IMR-90 (cell line): ENCODE data around the gene CBFA2T3. TPM values are rescaled to one million over a fixed set of nuclear protein-coding genes. Genes with fewer than 3 reads are reported as not detected.

ENCODE experiments used
- ATAC-seq: fragments of 200-7000 bp; cut with Tn5 transposase; 2 replicates; pipeline ENCODE4 v1.9.1; 2020; ENCODE audit warnings: low read depth, mild to moderate bottlenecking, moderate library complexity
- BruUV-seq: library from RNA; stranded (reverse); fragments of 400-500 nt; replicated peaks from 2 replicates; lab custom pipeline; 2021; lab: Mats Ljungman, UMichigan
- CTCF ChIA-PET: fragments of 300-600 bp; formaldehyde crosslinking; extraction: SDS; loops from one replicate; lab custom pipeline; 2021; ENCODE audit warnings: antibody characterized with exemption; lab: Yijun Ruan, JAX
- POLR2A ChIA-PET: fragments of 300-600 bp; sonication (Branson Sonifier 250); formaldehyde crosslinking; loops from one replicate; lab custom pipeline; 2022; ENCODE audit warnings: antibody characterized with exemption; ENCODE audit not compliant: unreplicated experiment; lab: Charles Lee
- DNase-seq: peaks from one replicate; pipeline ENCODE4 v3.0.0; 2013
- H2AFZ ChIP-seq: replicated peaks from 2 replicates; pipeline ENCODE3; 2013; ENCODE audit warnings: low read length, mild to moderate bottlenecking; ENCODE audit not compliant: poor library complexity
- H2AK5ac ChIP-seq: 2 replicates; pipeline ENCODE4 v1.6.1; 2013; ENCODE audit warnings: low read depth, low read length, inconsistent platforms
- H2AK9ac ChIP-seq: replicated peaks from 2 replicates; pipeline ENCODE3; 2013; ENCODE audit warnings: mild to moderate bottlenecking, low read depth, low read length, moderate library complexity; ENCODE audit not compliant: poor library complexity
- H2BK120ac ChIP-seq: 2 replicates; pipeline ENCODE4 v1.6.1; 2013; ENCODE audit warnings: low read depth, low read length, inconsistent platforms
- H2BK15ac ChIP-seq: 3 replicates; pipeline ENCODE4 v1.6.1; 2013; ENCODE audit warnings: low read depth, low read length, inconsistent platforms
- H2BK20ac ChIP-seq: 2 replicates; pipeline ENCODE4 v1.6.1; 2013; ENCODE audit warnings: low read depth, mild to moderate bottlenecking, inconsistent platforms, low read length, moderate library complexity
- H2BK5ac ChIP-seq: 2 replicates; pipeline ENCODE4 v1.6.1; 2013; ENCODE audit warnings: mild to moderate bottlenecking, low read depth, low read length, inconsistent platforms; ENCODE audit not compliant: poor library complexity, severe bottlenecking
- H3K14ac ChIP-seq: replicated peaks from 2 replicates; pipeline ENCODE4 v1.6.1; 2013; ENCODE audit warnings: low read depth, low read length, inconsistent platforms
- H3K18ac ChIP-seq: 2 replicates; pipeline ENCODE4 v1.6.1; 2013; ENCODE audit warnings: low read depth, low read length, control low read depth
- H3K23ac ChIP-seq: 2 replicates; pipeline ENCODE4 v1.6.1; 2013; ENCODE audit warnings: low read depth, low read length, inconsistent platforms
- H3K27ac ChIP-seq: 2 replicates; pipeline ENCODE4 v1.5.1; 2013; ENCODE audit warnings: mild to moderate bottlenecking, control low read depth, low read length; ENCODE audit not compliant: insufficient read depth
- H3K27me3 ChIP-seq: 2 replicates; pipeline ENCODE4 v1.6.1; 2013; ENCODE audit warnings: low read length; ENCODE audit not compliant: control insufficient read depth, insufficient read depth
- H3K36me3 ChIP-seq: 2 replicates; pipeline ENCODE4 v1.6.1; 2013; ENCODE audit warnings: low read length, mixed read lengths; ENCODE audit not compliant: control insufficient read depth, insufficient read depth
- H3K4ac ChIP-seq: 2 replicates; pipeline ENCODE4 v1.6.1; 2013; ENCODE audit warnings: low read depth, low read length, inconsistent platforms
- H3K4me1 ChIP-seq: 2 replicates; pipeline ENCODE4 v1.6.1; 2013; ENCODE audit warnings: low read length, mixed read lengths; ENCODE audit not compliant: control insufficient read depth, insufficient read depth
- H3K4me2 ChIP-seq: 2 replicates; pipeline ENCODE4 v1.6.1; 2013; ENCODE audit warnings: low read depth, mild to moderate bottlenecking, control low read depth, low read length, moderate library complexity
- H3K4me3 ChIP-seq: 2 replicates; pipeline ENCODE4 v1.5.1; 2013; ENCODE audit warnings: low read depth, mild to moderate bottlenecking, control low read depth, low read length, moderate library complexity; ENCODE audit not compliant: insufficient read depth
- H3K56ac ChIP-seq: 2 replicates; pipeline ENCODE4 v1.6.1; 2013; ENCODE audit warnings: low read length, inconsistent platforms; ENCODE audit not compliant: insufficient read depth; ENCODE audit errors: extremely low read depth
- H3K79me1 ChIP-seq, 2 experiments: 2 replicates each; pipeline ENCODE4 v1.6.1; 2013; ENCODE audit warnings: low read length in 2 of 2, inconsistent platforms in 1 of 2, low read depth in 1 of 2
- H3K9ac ChIP-seq: 2 replicates; pipeline ENCODE4 v1.6.1; 2013; ENCODE audit warnings: low read depth, low read length, control low read depth
- H3K9me1 ChIP-seq: 2 replicates; pipeline ENCODE4 v1.6.1; 2013; ENCODE audit warnings: low read length, inconsistent platforms; ENCODE audit not compliant: insufficient read depth
- H3K9me3 ChIP-seq: 2 replicates; pipeline ENCODE4 v1.6.1; 2013; ENCODE audit warnings: low read length; ENCODE audit not compliant: control insufficient read depth, insufficient read depth
- H4K20me1 ChIP-seq: 2 replicates; pipeline ENCODE4 v1.6.1; 2013; ENCODE audit warnings: low read length, inconsistent platforms; ENCODE audit not compliant: insufficient read depth
- H4K5ac ChIP-seq: 2 replicates; pipeline ENCODE4 v1.6.1; 2013; ENCODE audit warnings: mild to moderate bottlenecking, low read depth, low read length, control low read depth
- H4K8ac ChIP-seq, 2 experiments: 2 replicates each; pipeline ENCODE4 v1.6.1; 2013; ENCODE audit warnings: low read depth in 2 of 2, low read length in 2 of 2, control low read depth in 1 of 2, inconsistent platforms in 1 of 2
- H4K91ac ChIP-seq: 2 replicates; pipeline ENCODE4 v1.6.1; 2013; ENCODE audit warnings: low read depth, low read length, inconsistent platforms; ENCODE audit not compliant: insufficient read depth
- BHLHE40 ChIP-seq: fragments of 150-350 bp; IDR thresholded peaks from 2 replicates; pipeline ENCODE4 v1.6.1; 2016; ENCODE audit warnings: mild to moderate bottlenecking, low read depth, low read length
- FOS ChIP-seq: fragments of 150-350 bp; IDR thresholded peaks from 2 replicates; pipeline ENCODE4 v1.6.1; 2016; ENCODE audit warnings: low read depth, low read length
- MAFK ChIP-seq: IDR thresholded peaks from 2 replicates; pipeline ENCODE4 v1.6.1; 2012; ENCODE audit warnings: low read depth, low read length, improper control_type of control experiment
- MAZ ChIP-seq: IDR thresholded peaks from 2 replicates; pipeline ENCODE4 v1.6.1; 2012; ENCODE audit warnings: low read depth, mild to moderate bottlenecking, low read length, improper control_type of control experiment, moderate library complexity, borderline replicate concordance
- MXI1 ChIP-seq: IDR thresholded peaks from 2 replicates; pipeline ENCODE4 v1.6.1; 2012; ENCODE audit warnings: low read depth, mild to moderate bottlenecking, low read length, moderate library complexity, borderline replicate concordance
- NFE2L2 ChIP-seq: fragments of 150-350 bp; IDR thresholded peaks from 2 replicates; pipeline ENCODE4 v1.6.1; 2016; ENCODE audit warnings: low read depth, mild to moderate bottlenecking, low read length
- RAD21 ChIP-seq: IDR thresholded peaks from 2 replicates; pipeline ENCODE4 v1.6.1; 2012; ENCODE audit warnings: low read length, improper control_type of control experiment
- RCOR1 ChIP-seq: IDR thresholded peaks from 2 replicates; pipeline ENCODE4 v1.6.1; 2012; ENCODE audit warnings: mild to moderate bottlenecking, low read length, improper control_type of control experiment; ENCODE audit not compliant: insufficient replicate concordance
- SMC3 ChIP-seq: fragments of 150-350 bp; IDR thresholded peaks from 2 replicates; pipeline ENCODE4 v1.6.1; 2016; ENCODE audit warnings: low read depth, mild to moderate bottlenecking, antibody characterized with exemption, low read length, moderate library complexity
- WGBS, 2 experiments: methylation state at CpG; one replicate each; pipeline versions ENCODE4 v1.1.5 to v1.1.7; 2013; ENCODE audit warnings: missing lambda C conversion rate in 2 of 2; ENCODE audit not compliant: insufficient read length in 1 of 2; ENCODE audit errors: extremely low coverage in 2 of 2; 5-methylcytosine and 5-hydroxymethylcytosine counted together
- dilution Hi-C: fragments of 300-500 bp; cut with HindIII; formaldehyde crosslinking; loops from one replicate; pipeline ENCODE4 v1.14.3; 2018; ENCODE audit warnings: low sequenced_read_pairs; ENCODE audit not compliant: unreplicated experiment
- in situ Hi-C: fragments of 300-500 bp; cut with MboI; formaldehyde crosslinking; loops from 3 replicates; pipeline ENCODE4 v1.14.3; 2019; ENCODE audit warnings: low sequenced_read_pairs, inconsistent platforms, mixed read lengths
- intact Hi-C: fragments of 100-400 bp; cut with micrococcal nuclease; formaldehyde crosslinking; loops from 2 replicates; pipeline ENCODE4 v1.10.0; 2022
- polyA plus RNA-seq, 3 experiments: library from polyadenylated mRNA; depleted of rRNA; stranded (reverse); fragments of >200 nt; gene quantifications; 2 replicates each; pipeline ENCODE4 v1.2.3, GENCODE V29; 2012; ENCODE audit warnings: low replicate concordance in 1 of 3
- total RNA-seq: library from RNA; depleted of rRNA; stranded (reverse); fragments of >200 nt; gene quantifications from 2 replicates; pipeline ENCODE4 v1.2.3, GENCODE V29; 2012
- TF ChIP-seq, protein P1 (sequence below): fragments of 150-350 bp; IDR thresholded peaks from 2 replicates; pipeline ENCODE4 v1.6.1; 2017; ENCODE audit warnings: mild to moderate bottlenecking, antibody characterized with exemption, low read length, low read depth
- TF ChIP-seq, protein P2 (sequence below): fragments of 150-350 bp; IDR thresholded peaks from 2 replicates; pipeline ENCODE4 v1.6.1; 2016; ENCODE audit warnings: low read depth, mild to moderate bottlenecking, low read length, moderate library complexity, borderline replicate concordance
- TF ChIP-seq, protein P3 (sequence below): conservative IDR thresholded peaks from 2 replicates; pipeline ENCODE4 v1.5.1; 2012; ENCODE audit warnings: mild to moderate bottlenecking, low read depth, low read length, improper control_type of control experiment

The CBFA2T3 gene
- total and polyA plus RNA-seq, 2 of the 4 experiments (the other 2 are of a cell fraction), result not detected

DNA sequence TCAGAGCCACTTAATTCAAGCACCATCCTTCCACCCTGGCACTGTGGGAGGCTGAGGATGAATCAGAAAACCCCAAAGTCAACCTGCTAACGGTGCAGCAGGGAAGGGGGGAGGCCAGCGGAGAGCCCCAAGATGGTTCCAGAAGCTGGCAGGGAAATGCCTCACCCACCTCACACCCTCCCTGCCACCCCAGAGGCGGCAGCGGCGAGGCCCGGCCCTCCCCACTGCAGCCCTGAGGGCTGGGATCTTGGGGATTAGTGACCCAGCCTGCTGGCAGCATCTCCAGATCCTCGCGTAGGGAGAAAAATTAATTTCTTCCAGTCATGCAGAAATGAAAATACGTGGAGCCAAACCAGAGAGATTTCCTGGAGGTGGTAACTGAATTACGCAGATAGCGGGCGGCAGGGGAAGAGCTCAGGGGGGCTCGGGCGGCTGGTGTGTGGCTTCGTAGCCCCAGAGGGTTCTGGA is 38.2 kb downstream of the CBFA2T3 start:
- POLR2A ChIA-PET, result no interaction called here

More for the DNA sequence above, 38.2 kb downstream of the CBFA2T3 start:
- ATAC-seq (no peak), DNase-seq (no peak)
- Histone ChIP-seq H3K9ac (no peak overlapping the region), H4K5ac (no peak overlapping the region), H3K56ac (no peak overlapping the region), H2BK5ac (no peak overlapping the region), H3K9me1 (no peaks in the 10 kb centered on the region), H3K4me1 (no peaks in the 10 kb centered on the region), H4K91ac (no peak overlapping the region), H2BK120ac (no peak overlapping the region), H3K9me3 (no peaks in the 10 kb centered on the region), H3K23ac (no peak overlapping the region), H3K27me3 (peaks cover 76% of the 10 kb centered on the region), H3K4me3 (no peak overlapping the region), H2BK15ac (no peak overlapping the region), H2BK20ac (no peak overlapping the region), H3K4me2 (no peak overlapping the region), H3K4ac (no peak overlapping the region), H3K36me3 (no peaks in the 10 kb centered on the region), H3K27ac (no peak overlapping the region), H2AK5ac (no peak overlapping the region), H3K79me1 (no peaks in the 10 kb centered on the region), H3K14ac (no peak overlapping the region), H4K20me1 (no peaks in the 10 kb centered on the region), H3K18ac (no peak overlapping the region), H2AK9ac (no peak overlapping the region), H4K8ac (no peak overlapping the region), H2AFZ (no peak overlapping the region)
- dilution Hi-C loops (no loop called here), intact Hi-C loops (no loop called here), in situ Hi-C loops (loop anchor here (10.0 kb wide), 1 partner anchor 276 kb away; the partner anchor contains the start of gene ZNF778)
- CTCF ChIA-PET, result no interaction called here
- BruUV-seq, result no TSS peak
- 60% methylated on average over 7 of the region's 15 CpGs; no CpG with 5 or more reads in 1 of the 2 experiments for WGBS, 2 experiments
- TF ChIP-seq MXI1 (no peak), RCOR1 (no peak), BHLHE40 (no peak), SMC3 (no peak), FOS (no peak), RAD21 (no peak), NFE2L2 (no peak), MAFK (no peak), MAZ (no peak)
- TF ChIP-seq, protein P1, sequence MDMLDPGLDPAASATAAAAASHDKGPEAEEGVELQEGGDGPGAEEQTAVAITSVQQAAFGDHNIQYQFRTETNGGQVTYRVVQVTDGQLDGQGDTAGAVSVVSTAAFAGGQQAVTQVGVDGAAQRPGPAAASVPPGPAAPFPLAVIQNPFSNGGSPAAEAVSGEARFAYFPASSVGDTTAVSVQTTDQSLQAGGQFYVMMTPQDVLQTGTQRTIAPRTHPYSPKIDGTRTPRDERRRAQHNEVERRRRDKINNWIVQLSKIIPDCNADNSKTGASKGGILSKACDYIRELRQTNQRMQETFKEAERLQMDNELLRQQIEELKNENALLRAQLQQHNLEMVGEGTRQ, result no peak
- TF ChIP-seq, protein P2, sequence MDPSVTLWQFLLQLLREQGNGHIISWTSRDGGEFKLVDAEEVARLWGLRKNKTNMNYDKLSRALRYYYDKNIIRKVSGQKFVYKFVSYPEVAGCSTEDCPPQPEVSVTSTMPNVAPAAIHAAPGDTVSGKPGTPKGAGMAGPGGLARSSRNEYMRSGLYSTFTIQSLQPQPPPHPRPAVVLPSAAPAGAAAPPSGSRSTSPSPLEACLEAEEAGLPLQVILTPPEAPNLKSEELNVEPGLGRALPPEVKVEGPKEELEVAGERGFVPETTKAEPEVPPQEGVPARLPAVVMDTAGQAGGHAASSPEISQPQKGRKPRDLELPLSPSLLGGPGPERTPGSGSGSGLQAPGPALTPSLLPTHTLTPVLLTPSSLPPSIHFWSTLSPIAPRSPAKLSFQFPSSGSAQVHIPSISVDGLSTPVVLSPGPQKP, result no peak
- TF ChIP-seq, protein P3, sequence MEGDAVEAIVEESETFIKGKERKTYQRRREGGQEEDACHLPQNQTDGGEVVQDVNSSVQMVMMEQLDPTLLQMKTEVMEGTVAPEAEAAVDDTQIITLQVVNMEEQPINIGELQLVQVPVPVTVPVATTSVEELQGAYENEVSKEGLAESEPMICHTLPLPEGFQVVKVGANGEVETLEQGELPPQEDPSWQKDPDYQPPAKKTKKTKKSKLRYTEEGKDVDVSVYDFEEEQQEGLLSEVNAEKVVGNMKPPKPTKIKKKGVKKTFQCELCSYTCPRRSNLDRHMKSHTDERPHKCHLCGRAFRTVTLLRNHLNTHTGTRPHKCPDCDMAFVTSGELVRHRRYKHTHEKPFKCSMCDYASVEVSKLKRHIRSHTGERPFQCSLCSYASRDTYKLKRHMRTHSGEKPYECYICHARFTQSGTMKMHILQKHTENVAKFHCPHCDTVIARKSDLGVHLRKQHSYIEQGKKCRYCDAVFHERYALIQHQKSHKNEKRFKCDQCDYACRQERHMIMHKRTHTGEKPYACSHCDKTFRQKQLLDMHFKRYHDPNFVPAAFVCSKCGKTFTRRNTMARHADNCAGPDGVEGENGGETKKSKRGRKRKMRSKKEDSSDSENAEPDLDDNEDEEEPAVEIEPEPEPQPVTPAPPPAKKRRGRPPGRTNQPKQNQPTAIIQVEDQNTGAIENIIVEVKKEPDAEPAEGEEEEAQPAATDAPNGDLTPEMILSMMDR, result no peak
